Measurements from ENCODE around the gene NFS1. TPM values are rescaled to one million over a fixed set of nuclear protein-coding genes. Genes with fewer than 3 reads are reported as not detected.

NFS1 gene
- total and polyA plus RNA-seq, 2 of the 4 experiments (the other 2 are of a cell fraction): 16.5 to 35.6 TPM

DNA sequence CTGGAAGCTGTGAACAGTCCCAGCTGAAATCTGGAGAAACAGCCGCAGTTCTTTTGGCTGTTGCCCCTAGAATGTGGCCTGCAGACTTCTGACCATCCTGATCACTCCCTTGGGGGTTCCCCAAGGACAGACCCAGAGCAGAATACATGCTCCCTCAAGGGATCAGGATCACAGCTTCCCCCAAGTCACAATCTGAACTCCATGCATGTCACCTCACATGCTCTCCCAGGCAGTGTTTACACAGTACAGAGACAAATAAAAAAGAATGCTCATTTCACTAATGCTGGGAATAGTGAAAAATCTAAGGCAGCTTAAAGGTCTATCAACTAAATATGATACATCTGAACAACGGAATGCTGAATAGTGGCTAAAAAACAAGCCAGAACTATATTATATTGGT, 63.1 kb downstream of the NFS1 start:
- H3K27me3 ChIP-seq (ENCODE audit: control insufficient read depth, insufficient read depth, low read length): no peaks in the 10 kb centered on the region
- no peak overlapping the region for H2AK5ac ChIP-seq (ENCODE audit: low read depth, low read length)
- ATAC-seq (ENCODE audit: low read depth) (peak; percentile 24), DNase-seq (no peak)
- no peak overlapping the region for H2AFZ ChIP-seq (replicated peaks; ENCODE audit: low read length, poor library complexity)
- H4K20me1 ChIP-seq (ENCODE audit: insufficient read depth, low read length): peaks cover 86% of the 10 kb centered on the region
- H3K4me3 ChIP-seq (ENCODE audit: insufficient read depth, low read depth, low read length): no peak overlapping the region
- peaks cover 11% of the 10 kb centered on the region for H3K4me1 ChIP-seq (ENCODE audit: control insufficient read depth, insufficient read depth, low read length)
- no peak overlapping the region for H2BK120ac ChIP-seq (ENCODE audit: low read depth, low read length)
- H3K27ac ChIP-seq (ENCODE audit: insufficient read depth, low read length): no peak overlapping the region
- no peak overlapping the region for H2AK9ac ChIP-seq (replicated peaks; ENCODE audit: low read depth, low read length, poor library complexity)
- no peak overlapping the region for H4K8ac ChIP-seq (ENCODE audit: low read depth in 2 of 2, low read length in 2 of 2)
- H2BK5ac ChIP-seq (ENCODE audit: low read depth, low read length, poor library complexity, severe bottlenecking): no peak overlapping the region
- H3K9ac ChIP-seq (ENCODE audit: low read depth, low read length): no peak overlapping the region
- CTCF ChIA-PET: no interaction called here
- intact Hi-C loops (cut with micrococcal nuclease): no loop called here
- POLR2A ChIA-PET (ENCODE audit: unreplicated experiment): no interaction called here
- H3K23ac ChIP-seq (ENCODE audit: low read depth, low read length): no peak overlapping the region
- TF ChIP-seq BHLHE40 (IDR thresholded peaks at IDR 0.05; ENCODE audit: low read depth, low read length): no peak
- TF ChIP-seq FOS (IDR thresholded peaks at IDR 0.05; ENCODE audit: low read depth, low read length): no peak
- no peak for TF ChIP-seq CEBPB (IDR thresholded peaks at IDR 0.05; ENCODE audit: low read depth, low read length)
- H3K36me3 ChIP-seq (ENCODE audit: control insufficient read depth, insufficient read depth, low read length): peaks cover 12% of the 10 kb centered on the region
- in situ Hi-C loops (cut with MboI; ENCODE audit: low sequenced_read_pairs): no loop called here
- H4K5ac ChIP-seq (ENCODE audit: low read depth, low read length): no peak overlapping the region
- 60% methylated on average over 1 of the region's 2 CpGs; no CpG with 5 or more reads in 1 of the 2 experiments for WGBS, 2 experiments (ENCODE audit: extremely low coverage in 2 of 2, insufficient read length in 1 of 2)
- no peak overlapping the region for H3K4ac ChIP-seq (ENCODE audit: low read depth, low read length)
- no peak overlapping the region for H3K56ac ChIP-seq (ENCODE audit: extremely low read depth, insufficient read depth, low read length)
- no peaks in the 10 kb centered on the region for H3K9me3 ChIP-seq (ENCODE audit: control insufficient read depth, insufficient read depth, low read length)
- H3K9me1 ChIP-seq (ENCODE audit: insufficient read depth, low read length): peaks cover 37% of the 10 kb centered on the region
- no peak overlapping the region for H2BK15ac ChIP-seq (ENCODE audit: low read depth, low read length)
- dilution Hi-C loops (cut with HindIII; ENCODE audit: low sequenced_read_pairs, unreplicated experiment): no loop called here
- H3K18ac ChIP-seq (ENCODE audit: low read depth, low read length): no peak overlapping the region
- peaks cover 50 to 91% of the 10 kb centered on the region in 2 experiments for H3K79me1 ChIP-seq (ENCODE audit: low read depth in 1 of 2, low read length in 2 of 2)
- no peak overlapping the region for H3K14ac ChIP-seq (replicated peaks; ENCODE audit: low read depth, low read length)
- no peak overlapping the region for H4K91ac ChIP-seq (ENCODE audit: insufficient read depth, low read depth, low read length)
- no peak overlapping the region for H3K4me2 ChIP-seq (ENCODE audit: low read depth, low read length)
- no TSS peak for BruUV-seq (replicated peaks)
- no peak overlapping the region for H2BK20ac ChIP-seq (ENCODE audit: low read depth, low read length)
